Stimulated activated CD4-positive, alpha-beta T cell treated with anti-CD3 and anti-CD28 coated beads, Interleukin-2, amount 100 ng/mL, for 24 hours (primary cell): ENCODE measurements around the gene HCFC1R1.
A peak's percentile ranks its signal among the peaks of the same experiment; 100 is the strongest.
"Not testable (repeated sequence)": the region's sequence is repeated elsewhere in the genome, so short reads cannot be mapped to it uniquely, and the experiment has no call there.

Source experiments
- DNase-seq, 2 donors: peaks; one replicate each; pipeline ENCODE4 v3.0.0-alpha.2; 2020

HCFC1R1 gene, protein sequence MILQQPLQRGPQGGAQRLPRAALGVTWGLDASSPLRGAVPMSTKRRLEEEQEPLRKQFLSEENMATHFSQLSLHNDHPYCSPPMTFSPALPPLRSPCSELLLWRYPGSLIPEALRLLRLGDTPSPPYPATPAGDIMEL

GRCh38 chr16:3023669-3024478, at the start of gene HCFC1R1, which contains the start of gene THOC6:
TSS of gene HCFC1R1 (minus strand) at chr16:3023942. CDS start at chr16:3023941, 1 bp downstream.
TSS of gene THOC6 (plus strand) at chr16:3024035. CDS start at chr16:3024327, 292 bp downstream.
- DNase-seq, result peak; percentile 95 to 97

- no peak for DNase-seq
These were observed 49.7 kb upstream of the HCFC1R1 start for GRCh38 chr16:3073448-3073847.

DNA sequence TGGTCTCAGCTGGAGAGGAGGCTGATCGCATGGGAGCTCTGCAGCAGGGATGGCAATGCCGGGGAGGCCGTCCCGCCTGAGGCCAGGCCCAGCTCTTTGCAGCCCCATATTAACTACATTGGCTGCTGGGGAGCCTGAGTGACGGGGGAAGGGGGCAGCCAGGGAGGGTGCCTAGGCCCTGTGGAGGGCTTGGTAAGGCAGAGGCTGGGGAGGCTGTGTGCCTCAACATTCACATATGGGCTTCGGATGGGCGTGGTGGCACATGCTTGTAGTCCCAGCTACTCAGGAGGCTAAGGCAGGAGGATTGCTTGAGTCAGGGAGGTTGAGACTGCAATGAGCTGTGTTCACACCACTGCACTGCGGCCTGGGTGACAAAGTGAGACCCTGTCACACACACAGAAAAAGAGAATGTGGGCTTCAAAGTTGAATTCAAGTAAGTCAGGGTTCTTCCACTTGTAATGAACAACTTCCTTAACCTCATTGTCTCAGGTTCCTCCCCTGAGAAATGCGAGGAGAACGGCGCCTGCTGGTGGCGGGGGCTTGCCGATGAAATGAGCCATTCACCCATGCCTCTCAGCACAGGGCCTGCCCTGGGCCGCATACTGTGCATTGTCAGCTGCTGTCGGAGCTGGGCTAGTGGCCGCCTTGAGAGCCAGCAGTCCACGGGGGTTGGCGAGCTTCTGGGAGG, 49.0 kb upstream of the HCFC1R1 start:
- DNase-seq, result not testable (repeated sequence)

GRCh38 chr16:3072148-3072547, 48.4 kb upstream of the HCFC1R1 start:
- not testable (repeated sequence) for DNase-seq

DNA sequence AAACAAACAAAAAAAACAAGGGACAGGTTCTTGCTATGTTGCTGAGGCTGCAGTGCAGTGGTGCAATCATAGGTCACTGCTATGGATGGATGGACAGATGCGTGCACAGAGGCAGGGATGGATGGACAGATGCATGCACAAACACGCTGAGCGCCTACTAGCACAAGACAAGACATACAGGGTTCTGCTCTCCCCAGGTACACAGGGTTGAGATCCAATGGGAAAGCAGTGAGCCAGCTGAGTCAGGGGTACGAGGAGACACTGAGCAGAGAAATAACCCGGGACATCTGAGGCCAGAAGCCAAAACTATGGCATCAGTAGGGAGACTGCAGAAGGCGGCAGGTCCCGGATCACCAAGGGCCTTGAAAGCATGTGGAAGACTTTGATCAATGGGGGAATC, 47.9 kb upstream of the HCFC1R1 start:
- DNase-seq, result no peak

DNA sequence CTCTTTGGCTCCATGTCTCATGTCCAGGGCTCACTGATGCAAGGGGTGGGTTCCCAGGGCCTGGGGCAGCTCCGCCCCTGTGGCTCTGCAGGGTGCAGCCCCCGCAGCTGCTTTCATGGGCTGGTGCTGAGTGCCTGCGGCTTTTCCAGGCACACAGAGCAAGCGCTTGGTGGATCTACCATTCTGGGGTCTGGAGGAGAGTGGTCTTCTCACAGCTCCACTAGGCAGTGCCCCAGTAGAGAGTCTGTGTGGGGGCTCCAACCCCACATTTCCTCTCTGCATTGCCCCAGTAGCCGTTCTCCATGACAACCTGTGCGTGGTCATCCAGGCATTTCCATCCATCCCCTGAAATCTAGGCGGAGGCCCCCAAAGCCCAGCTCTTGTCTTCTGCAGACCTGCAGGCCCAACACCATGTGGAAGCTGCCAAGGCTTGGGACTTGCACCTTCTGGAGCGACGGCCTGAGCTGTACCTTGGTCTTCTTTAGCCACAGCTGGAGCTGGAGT, 46.9 kb upstream of the HCFC1R1 start:
- DNase-seq, result no peak

GRCh38 chr16:3069146-3069545, 45.4 kb upstream of the HCFC1R1 start:
- not testable (repeated sequence) for DNase-seq

DNA sequence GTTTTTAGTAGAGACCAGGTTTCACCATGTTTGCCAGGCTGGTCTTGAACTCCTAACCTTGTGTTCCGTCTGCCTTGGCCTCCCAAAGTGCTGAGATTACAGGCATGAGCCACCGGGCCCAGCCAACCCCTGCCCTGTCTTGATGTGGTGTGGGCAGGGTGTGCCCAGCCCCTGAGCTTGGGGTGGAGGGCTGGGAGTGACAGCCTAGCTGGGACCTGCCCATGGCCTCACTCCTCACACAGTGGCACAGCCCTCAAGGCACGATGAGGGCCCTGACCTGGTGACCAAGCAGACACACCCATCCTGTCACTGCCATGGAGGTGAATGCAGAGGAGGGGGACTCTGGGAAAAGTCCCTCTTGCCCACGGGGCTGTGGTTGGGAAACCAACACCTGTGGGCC, 44.7 kb upstream of the HCFC1R1 start:
- no peak for DNase-seq

GRCh38 chr16:3066440-3066748, 42.7 kb upstream of the HCFC1R1 start:
- DNase-seq, result no peak

DNA sequence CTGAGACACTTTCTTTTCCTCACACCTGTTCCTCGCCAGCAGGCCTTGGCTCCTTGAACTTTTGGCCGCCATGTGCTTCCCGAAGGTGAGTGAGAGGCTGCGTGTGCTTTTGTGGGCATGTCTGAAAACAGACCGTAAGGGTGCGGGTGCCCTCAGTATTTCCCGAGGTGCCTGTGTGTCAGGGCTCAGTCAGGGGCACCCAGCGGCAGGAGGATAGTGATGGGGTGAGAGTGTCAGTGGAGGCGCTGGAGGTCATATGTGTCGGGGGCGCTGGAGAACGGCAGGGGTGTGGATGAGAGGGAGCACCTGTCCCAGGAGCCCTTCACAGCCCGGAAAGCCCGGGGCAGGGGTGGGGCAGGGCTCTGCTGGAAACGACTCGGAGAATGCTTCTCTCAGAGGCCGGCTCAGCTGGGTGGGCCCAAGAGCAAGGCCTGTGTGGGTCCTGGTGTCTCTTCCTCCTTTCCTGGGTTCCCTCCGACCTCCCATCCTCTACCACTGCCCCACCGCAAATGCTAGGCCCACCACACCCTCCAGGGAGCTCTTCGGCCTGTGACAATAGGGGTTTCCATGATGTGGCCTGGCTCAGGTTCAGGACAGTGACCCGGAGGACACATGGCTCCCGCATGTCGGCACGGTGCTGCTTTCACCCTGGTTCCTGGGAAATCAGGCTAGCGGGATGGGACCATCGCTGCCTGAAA, 42.1 kb upstream of the HCFC1R1 start:
- peak in 1 of 2 donors; percentile 42 for DNase-seq

- peak; percentile 77 to 81 for DNase-seq
These were observed 41.5 kb upstream of the HCFC1R1 start, which contains the start of gene IL32 for GRCh38 chr16:3065069-3065741. TSS of gene IL32 (plus strand) at chr16:3065640. CDS start at chr16:3065812, 172 bp downstream.

DNA sequence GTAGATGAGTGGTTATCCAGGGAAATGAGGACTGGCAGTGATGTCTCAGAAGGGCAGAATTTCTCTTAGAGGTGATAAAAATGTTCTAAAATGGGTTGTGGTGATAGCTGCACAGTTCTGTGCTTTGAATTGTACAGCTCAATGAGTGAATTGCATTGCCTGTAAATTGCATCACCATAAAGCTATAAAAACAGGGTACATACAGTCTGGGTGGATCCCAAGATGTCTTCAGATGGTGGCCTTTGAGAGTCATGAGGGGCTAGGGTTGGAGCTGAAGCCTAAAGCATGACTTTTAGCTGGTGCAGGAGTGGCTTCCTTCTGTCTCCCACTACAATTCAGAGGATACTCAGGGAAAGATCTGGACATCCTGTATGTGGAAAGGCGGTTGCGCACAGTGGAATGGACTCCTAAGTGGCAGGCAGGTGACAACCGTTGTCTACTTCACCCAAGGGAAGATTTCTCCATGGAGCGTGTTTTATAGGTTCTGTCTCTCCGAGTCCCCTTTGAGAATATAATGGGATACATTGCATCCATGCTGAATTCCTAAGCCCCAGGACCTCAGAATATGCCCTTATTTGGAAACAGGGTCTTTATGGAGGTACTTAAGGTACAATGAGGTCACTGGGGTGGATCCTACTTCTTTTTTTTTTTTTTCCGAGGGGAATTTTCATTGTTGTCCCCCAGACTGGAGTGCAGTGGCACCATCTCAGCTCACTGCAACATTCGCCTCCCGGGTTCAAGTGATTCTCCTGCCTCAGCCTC, 40.1 kb upstream of the HCFC1R1 start:
- no peak for DNase-seq

DNA sequence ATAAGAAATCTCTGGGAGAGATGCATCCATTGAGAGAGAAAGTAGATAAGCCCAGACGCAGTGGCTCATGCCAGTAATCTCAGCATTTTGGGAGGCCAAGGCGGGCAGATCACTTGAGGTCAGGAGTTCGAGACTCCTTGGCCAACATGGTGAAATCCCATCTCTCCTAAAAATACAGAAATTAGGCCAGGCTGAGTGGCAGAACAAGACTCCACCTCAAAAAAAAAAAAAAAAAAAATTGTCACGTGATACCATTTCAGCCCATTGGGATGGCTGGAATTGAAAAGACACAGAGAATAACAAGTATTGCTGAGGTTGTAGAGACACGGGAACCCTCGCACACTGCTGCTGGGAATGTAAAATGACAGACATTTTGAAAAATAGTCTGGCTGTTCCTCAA, 38.8 kb upstream of the HCFC1R1 start:
- DNase-seq, result no peak

- DNase-seq, result no peak
These were observed 36.8 kb upstream of the HCFC1R1 start for GRCh38 chr16:3060339-3061127.

DNA sequence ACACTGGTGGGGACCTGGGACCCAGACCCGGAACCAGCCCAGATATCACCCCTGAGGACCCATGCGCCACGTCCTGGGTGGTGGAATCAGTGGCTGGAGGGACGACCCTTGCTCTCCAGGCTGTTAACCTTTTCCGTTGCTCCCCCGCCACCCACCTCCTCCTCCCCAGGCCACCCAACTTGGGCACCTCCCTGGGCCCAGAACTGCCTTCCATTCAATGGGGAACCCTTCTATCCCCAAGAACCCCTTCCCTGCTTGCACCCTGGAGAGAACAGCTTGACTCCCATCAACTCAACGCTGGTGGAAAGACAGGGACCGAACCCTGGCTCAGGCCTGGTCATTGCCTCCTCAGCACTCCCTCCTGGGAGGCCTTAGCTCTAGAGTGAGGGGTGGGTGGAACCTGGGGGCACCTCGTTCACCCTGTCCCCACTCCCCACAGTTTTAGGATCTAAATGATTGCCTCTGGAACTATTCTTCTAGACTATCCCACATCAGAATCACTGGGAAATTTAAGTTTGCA, 36.0 kb upstream of the HCFC1R1 start:
- DNase-seq, result no peak

- peak; percentile 88 to 91 for DNase-seq
These were observed 35.4 kb upstream of the HCFC1R1 start for GRCh38 chr16:3059041-3059722.

- DNase-seq, result peak; percentile 60 to 61
These were observed 34.6 kb upstream of the HCFC1R1 start for GRCh38 chr16:3058139-3059030.

GRCh38 chr16:3057181-3058138, 33.7 kb upstream of the HCFC1R1 start:
- no peak for DNase-seq
